Cardiac fibroblast (primary cell): ENCODE data around the gene MRPL42.

Experiments used
- DNase-seq, 2 donors: peaks; one replicate each; pipeline versions ENCODE4 v3.0.0 to v3.0.0-alpha.2; 2010; ENCODE audit warnings: low read depth in 2 of 2
- H3K4me3 ChIP-seq, 2 donors: replicated peaks in 1 of 2; 1 replicate in 1 of 2; 2 replicates in 1 of 2; pipeline ENCODE4 v1.5.1; 2011; ENCODE audit warnings: low read depth in 2 of 2, low read length in 2 of 2, mild to moderate bottlenecking in 2 of 2, moderate library complexity in 1 of 2
- CTCF ChIP-seq: IDR thresholded peaks from one replicate; pipeline ENCODE4 v1.5.1; 2011; ENCODE audit warnings: low read depth, mild to moderate bottlenecking, low read length, inconsistent platforms

The MRPL42 gene

DNA sequence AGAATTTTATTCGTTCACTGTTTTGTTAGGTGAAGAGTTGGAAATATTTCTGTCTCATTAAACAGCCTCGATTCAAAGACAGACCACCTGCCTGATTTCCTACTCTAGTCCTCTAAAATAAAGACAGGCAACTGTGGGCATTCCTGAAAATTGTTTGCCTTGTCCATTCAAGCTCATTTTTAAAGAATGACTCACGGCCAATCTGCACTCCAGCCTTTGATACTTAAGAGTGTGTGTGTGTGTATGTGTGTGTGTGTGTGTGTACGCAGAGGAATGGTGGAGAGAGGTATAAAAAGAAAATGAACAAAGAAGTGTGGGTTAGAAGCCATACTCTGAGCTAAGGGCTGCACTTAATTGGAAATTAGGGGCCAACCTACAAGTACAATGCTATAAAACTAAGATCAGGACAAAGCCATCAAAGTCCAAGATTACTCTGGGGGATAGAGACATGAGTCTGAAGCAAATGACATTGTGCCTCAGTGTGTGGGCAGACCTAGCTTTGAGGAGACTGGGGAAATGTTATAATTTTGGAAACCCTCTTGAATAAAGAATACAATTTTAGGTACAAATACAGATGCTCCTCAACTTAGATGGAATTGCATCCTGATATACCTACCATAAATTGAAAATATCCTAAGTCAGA, 59.6 kb downstream of the MRPL42 start:
- no peak for TF ChIP-seq CTCF
- DNase-seq = peak; percentile 93 to 95

GRCh38 chr12:93530358-93530757, 63.0 kb downstream of the MRPL42 start:
- TF ChIP-seq CTCF = no peak
- peak; percentile 65 to 85 for DNase-seq
- H3K4me3 ChIP-seq = no peak overlapping the region

More for the DNA sequence above, 59.6 kb downstream of the MRPL42 start:
- H3K4me3 ChIP-seq = no peak overlapping the region

GRCh38 chr12:93533310-93533709, 66.0 kb downstream of the MRPL42 start:
- no peak overlapping the region for H3K4me3 ChIP-seq
- no peak for DNase-seq
- TF ChIP-seq CTCF = no peak

- DNase-seq = no peak
- H3K4me3 ChIP-seq = no peak overlapping the region
- no peak for TF ChIP-seq CTCF
Observed at GRCh38 chr12:93536111-93536765, 68.9 kb downstream of the MRPL42 start.

GRCh38 chr12:93536766-93537488, 69.6 kb downstream of the MRPL42 start:
- no peak for TF ChIP-seq CTCF
- peak in 1 of 2 donors; percentile 16 for DNase-seq
- no peak overlapping the region for H3K4me3 ChIP-seq

DNA sequence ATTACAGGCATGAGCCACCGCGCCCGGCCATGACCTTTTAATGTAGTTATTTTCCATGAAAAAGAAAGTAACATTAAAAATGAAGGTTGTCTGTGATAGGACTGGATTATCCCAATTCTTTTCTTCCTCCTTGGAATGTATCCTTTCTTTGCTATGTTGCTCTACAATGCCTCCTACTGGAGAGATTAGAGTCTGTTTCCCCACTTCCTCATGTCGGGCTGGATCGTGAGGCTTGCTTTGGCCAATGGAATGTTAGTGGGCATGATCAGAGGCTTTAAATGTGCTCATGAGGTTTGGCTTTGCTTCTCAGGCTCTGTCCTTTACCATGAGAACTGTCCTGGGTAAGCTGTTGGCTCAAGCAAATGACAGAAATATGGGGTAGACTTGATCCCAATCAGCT, 70.5 kb downstream of the MRPL42 start:
- no peak overlapping the region for H3K4me3 ChIP-seq
- TF ChIP-seq CTCF = no peak
- no peak for DNase-seq
